Endothelial cell of umbilical vein (primary cell): ENCODE results near the gene PRAF2.

Experiments
- EZH2 ChIP-seq: IDR thresholded peaks from 2 replicates; pipeline ENCODE4 v1.6.1; 2012; ENCODE audit warnings: borderline replicate concordance, low read depth, mild to moderate bottlenecking, moderate library complexity, low read length, inconsistent platforms; ENCODE audit not compliant: severe bottlenecking
- FOS ChIP-seq: IDR thresholded peaks from 2 replicates; pipeline ENCODE4 v1.6.1; 2011; ENCODE audit warnings: mild to moderate bottlenecking, low read length, moderate library complexity, borderline replicate concordance; ENCODE audit not compliant: insufficient read depth
- POLR2A ChIP-seq: IDR thresholded peaks from 2 replicates; pipeline ENCODE4 v1.6.1; 2012; ENCODE audit warnings: low read depth, mild to moderate bottlenecking, control low read depth, low read length
- TF ChIP-seq, protein P1 (sequence below), 2 donors: IDR thresholded peaks; 1 replicate in 1 of 2; 2 replicates in 1 of 2; pipeline ENCODE4 v1.5.1; 2011; ENCODE audit warnings: low read length in 2 of 2, mild to moderate bottlenecking in 2 of 2, moderate library complexity in 2 of 2, control low read depth in 1 of 2, inconsistent platforms in 1 of 2, low read depth in 1 of 2; ENCODE audit not compliant: insufficient read depth in 1 of 2; ENCODE audit errors: extremely low read depth in 1 of 2
- TF ChIP-seq, protein P2 (sequence below): IDR thresholded peaks from 2 replicates; pipeline ENCODE4 v1.6.1; 2011; ENCODE audit not compliant: insufficient read depth, insufficient read length

DNA sequence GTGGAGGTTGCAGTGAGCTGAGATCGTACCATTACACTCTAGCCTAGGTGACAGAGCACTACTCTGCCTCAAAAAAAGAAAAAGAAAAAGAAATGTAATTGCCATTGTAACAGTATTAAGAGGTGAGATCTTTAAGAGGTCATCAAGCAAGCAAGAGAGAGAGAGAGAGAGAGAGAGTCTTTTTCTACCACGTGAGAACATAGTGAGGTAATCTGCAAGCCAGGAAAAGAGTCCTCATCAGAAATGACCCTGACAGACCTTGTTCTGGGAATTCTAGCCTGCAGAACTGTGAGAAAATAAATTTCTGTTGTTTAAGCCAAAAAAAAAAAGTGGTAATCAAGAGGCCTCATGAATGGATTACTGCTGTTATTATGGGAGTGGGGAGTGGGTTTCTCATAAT, 34.8 kb upstream of the PRAF2 start:
- TF ChIP-seq, protein P1, sequence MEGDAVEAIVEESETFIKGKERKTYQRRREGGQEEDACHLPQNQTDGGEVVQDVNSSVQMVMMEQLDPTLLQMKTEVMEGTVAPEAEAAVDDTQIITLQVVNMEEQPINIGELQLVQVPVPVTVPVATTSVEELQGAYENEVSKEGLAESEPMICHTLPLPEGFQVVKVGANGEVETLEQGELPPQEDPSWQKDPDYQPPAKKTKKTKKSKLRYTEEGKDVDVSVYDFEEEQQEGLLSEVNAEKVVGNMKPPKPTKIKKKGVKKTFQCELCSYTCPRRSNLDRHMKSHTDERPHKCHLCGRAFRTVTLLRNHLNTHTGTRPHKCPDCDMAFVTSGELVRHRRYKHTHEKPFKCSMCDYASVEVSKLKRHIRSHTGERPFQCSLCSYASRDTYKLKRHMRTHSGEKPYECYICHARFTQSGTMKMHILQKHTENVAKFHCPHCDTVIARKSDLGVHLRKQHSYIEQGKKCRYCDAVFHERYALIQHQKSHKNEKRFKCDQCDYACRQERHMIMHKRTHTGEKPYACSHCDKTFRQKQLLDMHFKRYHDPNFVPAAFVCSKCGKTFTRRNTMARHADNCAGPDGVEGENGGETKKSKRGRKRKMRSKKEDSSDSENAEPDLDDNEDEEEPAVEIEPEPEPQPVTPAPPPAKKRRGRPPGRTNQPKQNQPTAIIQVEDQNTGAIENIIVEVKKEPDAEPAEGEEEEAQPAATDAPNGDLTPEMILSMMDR (IDR thresholded peaks at IDR 0.05; ENCODE audit: extremely low read depth in 1 of 2, insufficient read depth in 1 of 2, low read depth in 1 of 2, low read length in 2 of 2), result no peak
- no peak for TF ChIP-seq FOS
- TF ChIP-seq EZH2, result no peak
- TF ChIP-seq POLR2A, result no peak
- TF ChIP-seq, protein P2, sequence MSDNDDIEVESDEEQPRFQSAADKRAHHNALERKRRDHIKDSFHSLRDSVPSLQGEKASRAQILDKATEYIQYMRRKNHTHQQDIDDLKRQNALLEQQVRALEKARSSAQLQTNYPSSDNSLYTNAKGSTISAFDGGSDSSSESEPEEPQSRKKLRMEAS, result no peak
